Heart right ventricle (tissue), 16 donors: Measurements from ENCODE around the gene ENPP4. TPM values are rescaled to one million over a fixed set of nuclear protein-coding genes. Genes with fewer than 3 reads are reported as not detected.
"Not testable (repeated sequence)": the region's sequence is repeated elsewhere in the genome, so short reads cannot be mapped to it uniquely, and the experiment has no call there.

Source experiments
- ATAC-seq, 8 donors: fragments of 200-7000 bp; cut with Tn5 transposase; one replicate each; pipeline ENCODE4 v1.9.1; 2020; ENCODE audit warnings: mild to moderate bottlenecking in 8 of 8, moderate library complexity in 8 of 8, moderate number of reproducible peaks in 1 of 8
- DNase-seq, 2 donors: peaks; one replicate each; pipeline ENCODE4 v3.0.0-alpha.2; 2020
- H3K27ac ChIP-seq, 10 donors: fragments of 200-600 bp; sonication (generic) in 2 of 10; one replicate each; pipeline versions ENCODE4 v1.5.0 to v1.8.0; 2020 to 2022; ENCODE audit warnings: mild to moderate bottlenecking in 3 of 10
- H3K27me3 ChIP-seq, 7 donors: fragments of 200-600 bp; one replicate each; pipeline ENCODE4 v1.8.0; 2021 to 2022; ENCODE audit warnings: mild to moderate bottlenecking in 2 of 7
- H3K36me3 ChIP-seq, 9 donors: fragments of 200-600 bp; sonication (generic) in 1 of 9; one replicate each; pipeline versions ENCODE4 v1.5.0 to v1.8.0; 2020 to 2022; ENCODE audit warnings: mild to moderate bottlenecking in 2 of 9
- H3K4me1 ChIP-seq, 9 donors: fragments of 200-600 bp; sonication (generic) in 1 of 9; one replicate each; pipeline versions ENCODE4 v1.5.0 to v1.8.0; 2020 to 2022; ENCODE audit warnings: mild to moderate bottlenecking in 4 of 9
- H3K4me3 ChIP-seq, 10 donors: fragments of 200-600 bp; sonication (generic) in 2 of 10; one replicate each; pipeline versions ENCODE4 v1.5.0 to v1.8.0; 2020 to 2022; ENCODE audit warnings: mild to moderate bottlenecking in 7 of 10, moderate library complexity in 2 of 10
- H3K9me3 ChIP-seq, 11 donors: fragments of 200-600 bp in 10 of 11; sonication (generic) in 2 of 11; one replicate each; pipeline versions ENCODE4 v1.5.0 to v1.8.0; 2013 to 2022; ENCODE audit warnings: mild to moderate bottlenecking in 2 of 11, control low read depth in 1 of 11, moderate library complexity in 1 of 11
- WGBS, 2 donors: extraction: QIAGEN DNeasy Blood & Tissue Kit; methylation state at CpG; one replicate each; pipeline ENCODE4 v1.1.7; 2013; ENCODE audit warnings: inconsistent platforms in 1 of 2; 5-methylcytosine and 5-hydroxymethylcytosine counted together
- intact Hi-C, 10 donors: fragments of 100-400 bp; cut with DNase I; formaldehyde crosslinking; loops; one replicate each; pipeline versions ENCODE4 v1.11.1 to v1.14.2; 2022
- polyA plus RNA-seq, 2 donors: library from polyadenylated mRNA; stranded (reverse); fragments of 200-250 nt; gene quantifications; one replicate each; pipeline ENCODE4 v1.2.3, GENCODE V29; 2013
- total RNA-seq, 10 donors: library from RNA; stranded (reverse); fragmentation: NEBNext Ultra II Directional in 3 of 10; extraction: Animal tissue kit (Norgen Biotek cat#: 25700) in 3 of 10; gene quantifications; one replicate each; pipeline versions ENCODE4 v1.2.1 to v1.2.4, GENCODE V29; 2021 to 2023
- TF ChIP-seq, protein P1 (sequence below), 9 donors: fragments of 200-600 bp; sonication (generic) in 2 of 9; IDR thresholded peaks; one replicate each; pipeline versions ENCODE4 v1.5.0 to v1.8.0; 2021 to 2022; ENCODE audit warnings: antibody characterized with exemption in 9 of 9, mild to moderate bottlenecking in 5 of 9, moderate library complexity in 1 of 9
- donor health status: Arrhythmogenic right ventricular cardiomyopathy.
- donor health status: ischemic (EF 13 %, LVEDD 7.1; RV severe dilation, severe dysfunction).
- donor health status: healthy with polysubstance abuse.
- donor health status: DM: no; HTN: yes; CAD: no.
- donor health status: DM: no; HTN: no; CAD: no.
- donor health status: ischemic (EF 25% LVEDD 6.9; RV normal size, moderate dysfunction).
- donor health status: ischemic (EF 25% LVEDD 5.7; RV mildly dilated, moderate dysfunction).
- donor health status: healthy.
- donor health status: DM: yes; HTN: yes; CAD: no.
- donor health status: Ischemic cardiomyopathy.
- donor health status: ischemic (EF 35%, LVEDD 5.7; RV mildly dilated, moderate dysfunction).
- donor health status: nonischemic (EF 11% LVEDD 7.7; RV severe dilation, severe dysfunction).
- donor health status: DM: yes; HTN: yes; CAD: no.
- donor health status: PGD.
- donor health status: ischemic (EF 29% LVEDD 5.4; RV normal size, mild dysfunction).
- donor health status: nonischemic (EF 23%, LVEDD 6.1; RV moderate dilation, normal function).

ENPP4 gene
- total and polyA plus RNA-seq, 12 donors, result 9.2 to 23.8 (median 18.8) TPM

DNA sequence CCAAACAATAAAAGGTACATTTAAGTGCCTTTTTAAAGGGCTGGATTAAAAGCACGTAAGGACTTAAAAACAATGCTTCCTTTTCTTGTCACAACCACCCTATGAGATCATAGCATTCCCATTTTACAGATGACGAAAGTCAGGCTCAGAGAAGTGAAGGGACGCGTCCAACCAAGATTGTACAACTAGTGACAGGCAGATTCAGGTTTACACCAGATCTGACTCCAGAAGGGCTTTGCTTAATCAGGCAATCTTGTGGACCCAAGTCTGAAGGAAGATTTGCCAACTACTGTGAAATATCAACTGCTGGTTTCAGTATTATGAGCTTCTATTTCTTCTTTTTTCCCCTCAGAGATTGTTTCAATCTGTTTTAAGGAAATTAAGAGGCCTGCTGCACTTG is 877 bp downstream of the ENPP4 start:
- no peak for DNase-seq
- 45 to 62% methylated on average over 4 of the region's 4 CpGs for WGBS, 2 donors
- no peak for ATAC-seq

GRCh38 chr6:46131291-46131690 is 1.5 kb downstream of the ENPP4 start:
- peaks cover 2 to 44% (median 25%) of the 10 kb centered on the region in 9 donors for H3K4me1 ChIP-seq
- H3K4me3 ChIP-seq, intact Hi-C loops, H3K36me3 ChIP-seq, H3K27me3 ChIP-seq, DNase-seq, H3K9me3 ChIP-seq, H3K27ac ChIP-seq, ATAC-seq: not testable (repeated sequence)
- 96 to 100% methylated on average over 1 of the region's 1 CpG for WGBS, 2 donors

More for the DNA sequence above, 877 bp downstream of the ENPP4 start:
- intact Hi-C loops, result no loop called here
- Histone ChIP-seq H3K4me3 (peak overlapping the region; percentile 60 to 86 (median 75)), H3K4me1 (peaks cover 2 to 48% (median 23%) of the 10 kb centered on the region in 9 donors), H3K27ac (peak overlapping the region in 8 of 10 donors; percentile 67 to 90 (median 80)), H3K9me3 (no peaks in the 10 kb centered on the region), H3K27me3 (no peaks in the 10 kb centered on the region), H3K36me3 (no peaks in the 10 kb centered on the region)
- TF ChIP-seq, protein P1, sequence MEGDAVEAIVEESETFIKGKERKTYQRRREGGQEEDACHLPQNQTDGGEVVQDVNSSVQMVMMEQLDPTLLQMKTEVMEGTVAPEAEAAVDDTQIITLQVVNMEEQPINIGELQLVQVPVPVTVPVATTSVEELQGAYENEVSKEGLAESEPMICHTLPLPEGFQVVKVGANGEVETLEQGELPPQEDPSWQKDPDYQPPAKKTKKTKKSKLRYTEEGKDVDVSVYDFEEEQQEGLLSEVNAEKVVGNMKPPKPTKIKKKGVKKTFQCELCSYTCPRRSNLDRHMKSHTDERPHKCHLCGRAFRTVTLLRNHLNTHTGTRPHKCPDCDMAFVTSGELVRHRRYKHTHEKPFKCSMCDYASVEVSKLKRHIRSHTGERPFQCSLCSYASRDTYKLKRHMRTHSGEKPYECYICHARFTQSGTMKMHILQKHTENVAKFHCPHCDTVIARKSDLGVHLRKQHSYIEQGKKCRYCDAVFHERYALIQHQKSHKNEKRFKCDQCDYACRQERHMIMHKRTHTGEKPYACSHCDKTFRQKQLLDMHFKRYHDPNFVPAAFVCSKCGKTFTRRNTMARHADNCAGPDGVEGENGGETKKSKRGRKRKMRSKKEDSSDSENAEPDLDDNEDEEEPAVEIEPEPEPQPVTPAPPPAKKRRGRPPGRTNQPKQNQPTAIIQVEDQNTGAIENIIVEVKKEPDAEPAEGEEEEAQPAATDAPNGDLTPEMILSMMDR (IDR thresholded peaks at IDR 0.05), result no peak

- WGBS, 2 donors, result 80 to 81% methylated on average over 2 of the region's 2 CpGs
These were observed 4.4 kb downstream of the ENPP4 start for GRCh38 chr6:46134216-46134615.

GRCh38 chr6:46135176-46135575 is 5.4 kb downstream of the ENPP4 start:
- 85 to 89% methylated on average over 1 of the region's 1 CpG for WGBS, 2 donors
- H3K4me3 ChIP-seq, result no peak overlapping the region
- DNase-seq (no peak), ATAC-seq (no peak)
- H3K36me3 ChIP-seq, result no peaks in the 10 kb centered on the region
- no peaks in the 10 kb centered on the region for H3K9me3 ChIP-seq
- intact Hi-C loops, result no loop called here
- no peak overlapping the region for H3K27ac ChIP-seq
- peaks cover 2 to 41% (median 28%) of the 10 kb centered on the region in 9 donors for H3K4me1 ChIP-seq
- TF ChIP-seq, protein P1 (IDR thresholded peaks at IDR 0.05), result no peak
- no peaks in the 10 kb centered on the region for H3K27me3 ChIP-seq

More at GRCh38 chr6:46134216-46134615, 4.4 kb downstream of the ENPP4 start:
- Histone ChIP-seq H3K4me3 (no peak overlapping the region), H3K27ac (peak overlapping the region in 3 of 10 donors; percentile 13 to 37 (median 29)), H3K9me3 (no peaks in the 10 kb centered on the region), H3K36me3 (no peaks in the 10 kb centered on the region), H3K4me1 (peaks cover 2 to 43% (median 28%) of the 10 kb centered on the region in 9 donors), H3K27me3 (no peaks in the 10 kb centered on the region)
- TF ChIP-seq, protein P1 (IDR thresholded peaks at IDR 0.05), result no peak
- DNase-seq (no peak), ATAC-seq (no peak)
- intact Hi-C loops, result no loop called here

- intact Hi-C loops, result no loop called here
- no peak for DNase-seq
- H3K4me1 ChIP-seq, result peaks cover 2 to 34% (median 22%) of the 10 kb centered on the region in 9 donors
- peak overlapping the region in 2 of 10 donors; percentile 1 to 17 for H3K27ac ChIP-seq
- H3K27me3 ChIP-seq, result no peaks in the 10 kb centered on the region
- H3K36me3 ChIP-seq, result peaks cover 0 to 12% (median 0%) of the 10 kb centered on the region in 9 donors
- H3K4me3 ChIP-seq, result no peak overlapping the region
- ATAC-seq, result no peak
- TF ChIP-seq, protein P1 (IDR thresholded peaks at IDR 0.05), result no peak
- H3K9me3 ChIP-seq, result no peaks in the 10 kb centered on the region
- 66 to 76% methylated on average over 2 of the region's 2 CpGs for WGBS, 2 donors
These were observed 7.0 kb downstream of the ENPP4 start for GRCh38 chr6:46136831-46137230.
